OCI-LY1 (cell line): ENCODE data around the gene CSNK2A1.

ENCODE experiments used
- H2AFZ ChIP-seq: fragments of 200-600 bp; sonication (generic), shearing (Covaris generic); 2 replicates; pipeline ENCODE4 v1.6.0; 2014; ENCODE audit warnings: antibody characterized with exemption, mild to moderate bottlenecking, low read length
- H3F3A ChIP-seq: fragments of 200-600 bp; sonication (generic), shearing (Covaris generic); 2 replicates; pipeline ENCODE4 v1.6.0; 2014; ENCODE audit warnings: mild to moderate bottlenecking, antibody characterized with exemption, low read length, moderate library complexity; ENCODE audit not compliant: insufficient read depth
- H3K27ac ChIP-seq: fragments of 200-600 bp; sonication (generic); 2 replicates; pipeline ENCODE4 v1.5.1; 2014; ENCODE audit warnings: low read length, mixed run types, mild to moderate bottlenecking, low read depth; ENCODE audit not compliant: poor library complexity, severe bottlenecking
- H3K27me3 ChIP-seq: fragments of 200-600 bp; sonication (generic); 2 replicates; pipeline ENCODE4 v1.6.0; 2014; ENCODE audit warnings: antibody characterized with exemption, mild to moderate bottlenecking, low read length, moderate library complexity; ENCODE audit not compliant: insufficient read depth
- H3K36me3 ChIP-seq: fragments of 200-600 bp; sonication (generic); 2 replicates; pipeline ENCODE4 v1.6.1; 2014; ENCODE audit warnings: mild to moderate bottlenecking, antibody characterized with exemption, low read length, moderate library complexity, mixed read lengths; ENCODE audit not compliant: insufficient read depth
- H3K4me1 ChIP-seq: fragments of 200-600 bp; sonication (generic); 2 replicates; pipeline ENCODE4 v1.5.1; 2014; ENCODE audit warnings: mild to moderate bottlenecking, low read length, moderate library complexity; ENCODE audit not compliant: insufficient read depth, severe bottlenecking
- H3K4me2 ChIP-seq: fragments of 200-600 bp; sonication (generic), shearing (Covaris generic); 2 replicates; pipeline ENCODE4 v1.6.1; 2014; ENCODE audit warnings: low read length
- H3K4me3 ChIP-seq: fragments of 200-600 bp; sonication (generic); 2 replicates; pipeline ENCODE4 v1.5.1; 2014; ENCODE audit warnings: low read length, low read depth, mild to moderate bottlenecking, mixed read lengths; ENCODE audit not compliant: poor library complexity, severe bottlenecking
- H3K79me2 ChIP-seq: fragments of 200-600 bp; shearing (Covaris generic); 2 replicates; pipeline ENCODE4 v1.6.1; 2016; ENCODE audit warnings: mixed run types, low read length, mixed read lengths; ENCODE audit not compliant: insufficient read depth
- H3K9ac ChIP-seq: fragments of 200-600 bp; sonication (generic), shearing (Covaris generic); 2 replicates; pipeline ENCODE4 v1.6.1; 2014; ENCODE audit warnings: mild to moderate bottlenecking, low read length, mixed read lengths
- H3K9me2 ChIP-seq: fragments of 200-600 bp; sonication (generic), shearing (Covaris generic); 2 replicates; pipeline ENCODE4 v1.6.1; 2014; ENCODE audit warnings: low read depth, mild to moderate bottlenecking, low read length, mixed read lengths
- H3K9me3 ChIP-seq: fragments of 200-600 bp; shearing (Covaris generic); 2 replicates; pipeline ENCODE4 v1.6.1; 2014; ENCODE audit warnings: low read length, mixed read lengths
- H4K20me1 ChIP-seq: fragments of 200-600 bp; sonication (generic), shearing (Covaris generic); 2 replicates; pipeline ENCODE4 v1.6.0; 2016; ENCODE audit warnings: mild to moderate bottlenecking, low read length; ENCODE audit not compliant: insufficient read depth
- EZH2 ChIP-seq: fragments of 200-600 bp; sonication (generic), shearing (Covaris generic); IDR thresholded peaks from 2 replicates; pipeline ENCODE4 v1.8.0; 2017; ENCODE audit warnings: borderline replicate concordance, mixed run types, mild to moderate bottlenecking, antibody characterized with exemption, low read length, moderate library complexity, mixed read lengths
- TF ChIP-seq, protein P1 (sequence below): fragments of 200-600 bp; sonication (generic), shearing (Covaris generic); IDR thresholded peaks from 2 replicates; pipeline ENCODE4 v1.5.1; 2017; ENCODE audit warnings: mild to moderate bottlenecking, antibody characterized with exemption, low read length, moderate library complexity, mixed read lengths

CSNK2A1 gene

DNA sequence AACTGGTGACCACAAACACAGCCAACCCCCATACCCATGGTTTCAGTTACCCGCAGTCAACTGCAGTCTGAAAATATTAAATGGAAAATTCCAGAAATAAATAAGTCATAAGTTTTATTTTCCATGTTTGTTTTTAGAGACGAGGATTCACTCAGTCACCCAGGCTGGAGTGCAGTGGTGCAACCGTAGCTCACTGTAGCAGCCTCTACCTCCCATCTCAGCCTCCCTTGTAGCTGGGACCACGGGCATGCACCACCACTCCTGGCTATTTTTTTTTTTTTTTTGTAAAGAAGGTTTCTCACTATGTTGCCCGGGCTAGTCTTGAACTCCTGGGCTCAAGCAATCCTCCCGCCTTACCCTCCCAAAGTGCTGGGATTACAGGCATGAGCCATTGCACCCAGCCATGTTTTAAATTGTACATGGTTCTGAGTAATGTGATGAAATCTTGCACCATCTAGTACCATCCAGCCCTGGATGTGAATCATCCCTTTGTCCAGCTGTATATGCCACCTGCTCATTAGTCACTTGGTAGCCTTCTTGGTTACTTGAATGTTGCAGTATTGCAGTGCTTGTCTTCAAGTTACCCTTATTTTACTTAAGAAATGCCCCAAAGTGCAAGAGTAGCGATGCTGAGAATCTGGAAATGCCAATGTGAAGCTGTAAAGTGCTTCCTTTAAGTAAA is 14.5 kb downstream of the CSNK2A1 start:
- Histone ChIP-seq H4K20me1 (no peaks in the 10 kb centered on the region), H3K4me1 (peaks cover 2% of the 10 kb centered on the region), H3K4me3 (no peak overlapping the region), H3K27me3 (no peaks in the 10 kb centered on the region), H3K9ac (no peak overlapping the region), H3K27ac (no peak overlapping the region), H3K9me2 (no peaks in the 10 kb centered on the region), H3F3A (no peaks in the 10 kb centered on the region), H3K4me2 (no peak overlapping the region), H2AFZ (no peak overlapping the region), H3K9me3 (0 out of 2 replicates have a peak, but pooled peaks cover 7% of the 10 kb centered on the region), H3K36me3 (peaks cover 85% of the 10 kb centered on the region), H3K79me2 (peaks cover 90% of the 10 kb centered on the region)
- TF ChIP-seq EZH2, result no peak
- TF ChIP-seq, protein P1, sequence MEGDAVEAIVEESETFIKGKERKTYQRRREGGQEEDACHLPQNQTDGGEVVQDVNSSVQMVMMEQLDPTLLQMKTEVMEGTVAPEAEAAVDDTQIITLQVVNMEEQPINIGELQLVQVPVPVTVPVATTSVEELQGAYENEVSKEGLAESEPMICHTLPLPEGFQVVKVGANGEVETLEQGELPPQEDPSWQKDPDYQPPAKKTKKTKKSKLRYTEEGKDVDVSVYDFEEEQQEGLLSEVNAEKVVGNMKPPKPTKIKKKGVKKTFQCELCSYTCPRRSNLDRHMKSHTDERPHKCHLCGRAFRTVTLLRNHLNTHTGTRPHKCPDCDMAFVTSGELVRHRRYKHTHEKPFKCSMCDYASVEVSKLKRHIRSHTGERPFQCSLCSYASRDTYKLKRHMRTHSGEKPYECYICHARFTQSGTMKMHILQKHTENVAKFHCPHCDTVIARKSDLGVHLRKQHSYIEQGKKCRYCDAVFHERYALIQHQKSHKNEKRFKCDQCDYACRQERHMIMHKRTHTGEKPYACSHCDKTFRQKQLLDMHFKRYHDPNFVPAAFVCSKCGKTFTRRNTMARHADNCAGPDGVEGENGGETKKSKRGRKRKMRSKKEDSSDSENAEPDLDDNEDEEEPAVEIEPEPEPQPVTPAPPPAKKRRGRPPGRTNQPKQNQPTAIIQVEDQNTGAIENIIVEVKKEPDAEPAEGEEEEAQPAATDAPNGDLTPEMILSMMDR, result no peak

DNA sequence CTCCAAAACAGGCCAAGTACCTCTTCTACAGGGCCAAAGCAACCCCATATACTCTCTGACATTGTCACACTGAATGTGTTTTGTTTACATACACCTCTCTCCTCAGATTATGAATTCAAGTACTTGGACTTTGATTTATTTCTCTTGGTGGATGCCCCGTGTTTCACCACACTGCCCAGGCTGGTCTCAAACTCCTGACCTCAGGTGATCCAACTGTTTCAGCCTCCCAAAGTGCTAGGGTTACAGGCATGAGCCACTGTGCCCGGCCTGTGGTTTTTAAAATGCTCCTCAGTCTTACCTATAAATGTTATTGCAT is 16.1 kb downstream of the CSNK2A1 start:
- H4K20me1 ChIP-seq, result no peaks in the 10 kb centered on the region
- H3F3A ChIP-seq, result no peaks in the 10 kb centered on the region
- H3K4me2 ChIP-seq, result no peak overlapping the region
- H2AFZ ChIP-seq, result no peak overlapping the region
- peaks cover 86% of the 10 kb centered on the region for H3K36me3 ChIP-seq
- TF ChIP-seq, protein P1, result no peak
- TF ChIP-seq EZH2, result no peak
- no peak overlapping the region for H3K4me3 ChIP-seq
- H3K9me2 ChIP-seq, result no peaks in the 10 kb centered on the region
- H3K79me2 ChIP-seq, result peaks cover 88% of the 10 kb centered on the region
- no peaks in the 10 kb centered on the region for H3K27me3 ChIP-seq
- H3K9me3 ChIP-seq, result peaks cover 7% of the 10 kb centered on the region; the same call in 1 of the 2 replicates
- H3K4me1 ChIP-seq, result no peaks in the 10 kb centered on the region
- H3K27ac ChIP-seq, result no peak overlapping the region
- no peak overlapping the region for H3K9ac ChIP-seq

DNA sequence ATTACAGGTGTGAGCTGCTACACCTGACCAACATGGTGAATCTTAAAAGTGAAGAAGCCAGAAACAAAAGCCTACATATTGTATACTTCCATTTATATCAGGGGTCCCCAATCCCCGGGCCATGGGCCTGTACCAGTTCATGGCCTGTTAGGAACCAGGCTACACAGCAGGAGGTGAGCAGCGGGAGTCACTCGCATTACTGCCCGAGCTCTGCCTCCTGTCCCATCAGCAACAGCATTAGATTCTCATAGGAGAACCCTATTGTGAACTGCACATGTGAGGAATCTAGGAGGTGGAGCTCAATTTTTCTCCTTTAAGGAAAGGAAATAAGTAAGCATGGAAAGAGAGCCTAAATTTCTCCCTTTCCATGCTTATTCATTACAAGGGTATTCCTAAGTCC is 21.7 kb downstream of the CSNK2A1 start:
- Histone ChIP-seq H3K27me3 (no peaks in the 10 kb centered on the region), H3K4me3 (no peak overlapping the region), H3K4me2 (no peak overlapping the region), H3K9ac (no peak overlapping the region), H3K4me1 (no peaks in the 10 kb centered on the region), H2AFZ (no peak overlapping the region), H3K9me3 (peaks cover 19% of the 10 kb centered on the region), H3K9me2 (no peaks in the 10 kb centered on the region), H3K36me3 (peaks cover 85% of the 10 kb centered on the region), H3K79me2 (peaks cover 84% of the 10 kb centered on the region), H4K20me1 (no peaks in the 10 kb centered on the region), H3F3A (no peaks in the 10 kb centered on the region), H3K27ac (no peak overlapping the region)
- TF ChIP-seq, protein P1, result no peak
